ENCODE measurements around the gene TRIM34.
"Not testable (repeated sequence)": the region's sequence is repeated elsewhere in the genome, so short reads cannot be mapped to it uniquely, and the experiment has no call there.

Gene TRIM34

DNA sequence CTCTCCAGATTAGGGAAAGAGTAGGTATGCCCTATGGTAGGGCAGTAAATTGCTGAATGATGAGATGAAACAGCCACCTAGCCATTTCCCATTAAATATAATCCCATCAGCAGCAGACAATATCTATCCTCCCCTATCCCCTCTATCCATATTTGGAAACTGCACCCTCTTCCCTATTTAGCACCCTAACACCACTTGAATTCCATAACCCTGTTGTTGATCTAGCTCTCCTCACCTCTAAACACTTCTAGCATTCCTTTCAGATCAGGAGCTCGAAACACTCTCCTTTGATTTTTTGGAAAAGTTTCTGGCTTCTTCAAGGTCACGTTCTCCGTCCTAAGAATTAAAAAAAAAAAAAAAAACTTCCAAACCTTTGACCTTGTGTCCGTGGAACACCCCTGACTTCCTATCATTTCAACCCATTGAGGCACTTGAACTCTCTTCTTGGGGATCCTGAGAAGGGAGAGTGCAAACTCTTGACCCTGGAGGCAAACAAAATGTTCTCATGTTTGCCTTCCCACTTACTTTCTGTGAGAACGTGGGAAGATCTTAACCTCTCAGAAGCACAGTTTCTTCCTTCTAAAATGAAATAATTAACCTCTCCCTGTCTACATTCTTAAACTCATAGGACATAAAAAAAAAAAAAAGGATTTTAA lies 41.1 kb downstream of the TRIM34 start:
- Histone ChIP-seq H3K4me3 (no peak overlapping the region), H3K27ac (no peak overlapping the region)
- DNase-seq (ENCODE audit: low spot score): no peak
- no peak for TF ChIP-seq CTCF (IDR thresholded peaks at IDR 0.05)

- no peak overlapping the region for H3K4me3 ChIP-seq
- no peak overlapping the region for H3K27ac ChIP-seq
- DNase-seq (ENCODE audit: low spot score): no peak
- no peak for TF ChIP-seq CTCF (IDR thresholded peaks at IDR 0.05)
Observed at GRCh38 chr11:5666402-5666793, 41.6 kb downstream of the TRIM34 start.

GRCh38 chr11:5671831-5672230 lies 47.0 kb downstream of the TRIM34 start:
- Histone ChIP-seq H3K27ac (no peak overlapping the region), H3K4me3 (no peak overlapping the region)
- no peak for TF ChIP-seq CTCF (IDR thresholded peaks at IDR 0.05)
- no peak for DNase-seq (ENCODE audit: low spot score)

- DNase-seq (ENCODE audit: low spot score): no peak
- TF ChIP-seq CTCF (IDR thresholded peaks at IDR 0.05): no peak
- no peak overlapping the region for H3K27ac ChIP-seq
- H3K4me3 ChIP-seq: no peak overlapping the region
Observed at GRCh38 chr11:5674391-5674790, 49.6 kb downstream of the TRIM34 start.

- no peak overlapping the region for H3K4me3 ChIP-seq
- TF ChIP-seq CTCF (IDR thresholded peaks at IDR 0.05): no peak
- no peak for DNase-seq (ENCODE audit: low spot score)
- H3K27ac ChIP-seq: no peak overlapping the region
Observed at GRCh38 chr11:5679811-5680210, 55.0 kb downstream of the TRIM34 start.

- not testable (repeated sequence) for H3K27ac ChIP-seq; DNase-seq (ENCODE audit: low spot score)
- H3K4me3 ChIP-seq: peak overlapping the region; percentile 63
Observed at GRCh38 chr11:5682890-5683441, 58.2 kb downstream of the TRIM34 start.

GRCh38 chr11:5683620-5684019 lies 58.8 kb downstream of the TRIM34 start:
- Histone ChIP-seq H3K4me3 (peak overlapping the region; percentile 63), H3K27ac (peak overlapping the region in 1 of 2 donors; percentile 88)
- DNase-seq (ENCODE audit: low spot score): not testable (repeated sequence)

DNA sequence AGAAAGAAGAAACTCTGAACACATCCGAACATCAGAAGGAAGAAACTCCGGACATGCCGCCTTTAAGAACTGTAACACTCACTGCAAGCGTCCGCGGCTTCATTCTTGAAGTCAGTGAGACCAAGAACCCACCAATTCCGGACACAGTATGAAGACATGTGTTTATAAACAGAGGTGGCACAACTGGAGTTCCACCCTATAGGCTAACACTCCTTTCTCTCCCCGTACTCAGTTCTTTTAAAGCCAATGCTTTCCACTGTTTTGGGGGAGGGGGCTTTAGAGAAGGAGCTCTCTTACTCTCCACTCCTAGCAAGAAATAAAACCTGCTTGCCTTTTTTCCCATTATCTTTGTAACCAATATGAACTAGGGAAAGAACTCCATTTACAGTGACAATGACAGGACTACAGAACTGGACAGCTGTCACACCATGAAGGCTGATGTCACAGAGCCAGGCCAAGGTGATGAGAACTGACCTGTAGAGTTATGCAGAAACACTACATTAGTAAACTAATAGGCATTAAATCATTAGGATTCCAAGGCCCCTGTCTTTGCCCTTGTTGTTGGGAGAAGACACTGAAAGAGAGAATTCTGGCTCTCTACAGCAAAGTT lies 59.3 kb downstream of the TRIM34 start:
- peak overlapping the region; percentile 85 to 88 for H3K27ac ChIP-seq
- TF ChIP-seq CTCF (IDR thresholded peaks at IDR 0.05): no peak
- DNase-seq (ENCODE audit: low spot score): no peak
- peak overlapping the region; percentile 63 for H3K4me3 ChIP-seq

All from coronary artery (tissue), 2 donors.